Activated CD8-positive, alpha-beta T cell treated with anti-CD3 and anti-CD28 coated beads for 36 hours (primary cell): ENCODE results near the gene PDCL3. TPM values are rescaled to one million over a fixed set of nuclear protein-coding genes. Genes with fewer than 3 reads are reported as not detected.

Source experiments
- ATAC-seq: fragments of 200-7000 bp; cut with Tn5 transposase; one replicate; pipeline ENCODE4 v1.10.0; 2021; ENCODE audit warnings: mild to moderate bottlenecking, moderate library complexity
- CTCF ChIA-PET: fragments of 350-600 bp; sonication (Branson Sonifier 250); formaldehyde crosslinking; loops from one replicate; lab custom pipeline; 2021; ENCODE audit warnings: antibody characterized with exemption; lab: Charles Lee
- POLR2A ChIA-PET: fragments of 350-600 bp; sonication (Branson Sonifier 250); formaldehyde crosslinking; loops from one replicate; lab custom pipeline; 2021; ENCODE audit warnings: antibody characterized with exemption; lab: Charles Lee
- DNase-seq: peaks from one replicate; pipeline ENCODE4 v3.0.0-alpha.2; 2020
- H3K27ac Mint-ChIP-seq: one replicate; pipeline ENCODE4 v1.8.0; 2021; ENCODE audit warnings: mild to moderate bottlenecking, mixed read lengths
- H3K27me3 Mint-ChIP-seq: one replicate; pipeline ENCODE4 v1.8.0; 2021; ENCODE audit warnings: mixed read lengths
- H3K36me3 Mint-ChIP-seq: one replicate; pipeline ENCODE4 v1.8.0; 2021; ENCODE audit warnings: low read depth, mixed read lengths
- H3K4me1 Mint-ChIP-seq: one replicate; pipeline ENCODE4 v1.8.0; 2021; ENCODE audit warnings: low read depth, mixed read lengths
- H3K4me3 Mint-ChIP-seq: one replicate; pipeline ENCODE4 v1.8.0; 2021; ENCODE audit warnings: mild to moderate bottlenecking, moderate library complexity, mixed read lengths
- H3K9me3 Mint-ChIP-seq: one replicate; pipeline ENCODE4 v1.8.0; 2021; ENCODE audit warnings: mixed read lengths
- intact Hi-C: fragments of 100-400 bp; cut with micrococcal nuclease; formaldehyde crosslinking; loops from one replicate; pipeline ENCODE4 v1.10.0; 2022
- total RNA-seq, 2 experiments: library from RNA; stranded (reverse); gene quantifications; one replicate each; pipeline ENCODE4 v1.2.3, GENCODE V29; 2021
- TF ChIP-seq, protein P1 (sequence below): fragments of 200-600 bp; IDR thresholded peaks from one replicate; pipeline ENCODE4 v1.8.0; 2022; ENCODE audit warnings: antibody characterized with exemption, mild to moderate bottlenecking

Gene PDCL3
- total RNA-seq, 2 experiments from 2014 or later = 31.9 to 35.7 TPM

- Mint-ChIP-seq H3K9me3 (peaks cover 2% of the 10 kb centered on the region), H3K27me3 (no peaks in the 10 kb centered on the region), H3K27ac (peak overlapping the region; percentile 86), H3K4me1 (peaks cover 20% of the 10 kb centered on the region), H3K4me3 (peak overlapping the region; percentile 59), H3K36me3 (no peaks in the 10 kb centered on the region)
- CTCF ChIA-PET = no interaction called here
- TF ChIP-seq, protein P1, sequence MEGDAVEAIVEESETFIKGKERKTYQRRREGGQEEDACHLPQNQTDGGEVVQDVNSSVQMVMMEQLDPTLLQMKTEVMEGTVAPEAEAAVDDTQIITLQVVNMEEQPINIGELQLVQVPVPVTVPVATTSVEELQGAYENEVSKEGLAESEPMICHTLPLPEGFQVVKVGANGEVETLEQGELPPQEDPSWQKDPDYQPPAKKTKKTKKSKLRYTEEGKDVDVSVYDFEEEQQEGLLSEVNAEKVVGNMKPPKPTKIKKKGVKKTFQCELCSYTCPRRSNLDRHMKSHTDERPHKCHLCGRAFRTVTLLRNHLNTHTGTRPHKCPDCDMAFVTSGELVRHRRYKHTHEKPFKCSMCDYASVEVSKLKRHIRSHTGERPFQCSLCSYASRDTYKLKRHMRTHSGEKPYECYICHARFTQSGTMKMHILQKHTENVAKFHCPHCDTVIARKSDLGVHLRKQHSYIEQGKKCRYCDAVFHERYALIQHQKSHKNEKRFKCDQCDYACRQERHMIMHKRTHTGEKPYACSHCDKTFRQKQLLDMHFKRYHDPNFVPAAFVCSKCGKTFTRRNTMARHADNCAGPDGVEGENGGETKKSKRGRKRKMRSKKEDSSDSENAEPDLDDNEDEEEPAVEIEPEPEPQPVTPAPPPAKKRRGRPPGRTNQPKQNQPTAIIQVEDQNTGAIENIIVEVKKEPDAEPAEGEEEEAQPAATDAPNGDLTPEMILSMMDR = no peak
- intact Hi-C loops = no loop called here
- peak; percentile 70 for DNase-seq
- POLR2A ChIA-PET = no interaction called here
- ATAC-seq = peak; percentile 94
Measured at GRCh38 chr2:100554798-100555407, 7.9 kb upstream of the PDCL3 start.

DNA sequence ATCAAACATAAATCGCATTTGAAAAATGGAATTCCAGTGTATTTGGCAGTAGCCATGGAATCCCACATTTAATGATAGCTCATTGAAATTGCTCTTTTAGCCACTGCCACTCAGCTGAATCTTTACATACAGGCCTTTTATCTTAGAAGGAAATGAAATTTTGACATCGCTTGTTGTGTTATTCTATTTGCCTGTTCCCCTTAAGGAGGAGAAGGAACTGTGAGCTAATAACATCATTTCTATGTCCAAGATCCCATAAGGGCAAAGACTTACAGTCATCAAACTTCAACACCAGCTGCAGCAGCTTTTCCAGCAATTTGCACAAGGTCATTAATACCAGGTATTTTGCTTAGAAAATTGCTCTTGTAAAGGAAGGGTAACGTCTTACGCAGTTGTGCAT lies 6.0 kb upstream of the PDCL3 start:
- H3K36me3 Mint-ChIP-seq = no peaks in the 10 kb centered on the region
- H3K9me3 Mint-ChIP-seq = peaks cover 2% of the 10 kb centered on the region
- ATAC-seq (no peak), DNase-seq (no peak)
- H3K4me3 Mint-ChIP-seq = no peak overlapping the region
- intact Hi-C loops = no loop called here
- ChIA-PET CTCF (interaction anchor here (1.0 to 2.1 kb wide), 3 partner anchors 37 to 129 kb away, joined by 3 to 5 read pairs (median 5); no protein-coding TSS in a partner anchor), POLR2A (no interaction called here)
- TF ChIP-seq, protein P1 = no peak
- H3K27me3 Mint-ChIP-seq = no peaks in the 10 kb centered on the region
- peaks cover 30% of the 10 kb centered on the region for H3K4me1 Mint-ChIP-seq
- H3K27ac Mint-ChIP-seq = no peak overlapping the region

DNA sequence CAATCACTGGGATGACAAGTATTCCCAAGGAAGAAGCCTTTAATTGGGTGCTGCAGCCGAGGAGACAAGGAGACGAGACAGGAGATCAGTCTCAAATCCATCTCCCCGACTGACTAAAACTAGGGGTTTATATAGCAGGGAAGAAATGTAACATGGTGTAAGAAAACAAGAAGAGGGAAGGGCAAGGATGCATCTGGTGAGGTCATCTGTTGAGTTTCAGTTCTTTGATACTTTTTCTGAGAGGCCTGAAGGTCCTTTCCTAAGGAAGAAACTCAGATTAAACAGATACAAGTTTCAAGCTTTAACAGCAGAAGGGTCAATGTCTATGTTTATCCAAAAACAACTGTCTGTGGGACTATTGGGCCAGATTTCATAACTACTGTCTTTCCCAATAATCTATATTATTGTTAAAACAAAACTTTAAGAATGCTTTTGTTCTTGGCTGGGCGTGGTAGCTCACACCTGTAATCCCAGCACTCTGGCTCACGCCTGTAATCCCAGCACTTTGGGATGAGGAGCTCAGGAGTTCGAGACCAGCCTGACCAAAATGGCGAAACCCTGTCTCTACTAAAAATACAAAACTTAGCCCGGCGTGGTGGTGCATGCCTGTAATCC lies 2.5 kb upstream of the PDCL3 start:
- POLR2A ChIA-PET = interaction anchor here (0.5 kb wide), 1 partner anchor 115 kb away, joined by 3 read pairs; no protein-coding TSS in a partner anchor
- Mint-ChIP-seq H3K36me3 (no peaks in the 10 kb centered on the region), H3K4me1 (peaks cover 29% of the 10 kb centered on the region), H3K9me3 (no peaks in the 10 kb centered on the region), H3K4me3 (no peak overlapping the region), H3K27me3 (no peaks in the 10 kb centered on the region), H3K27ac (peak overlapping the region; percentile 98)
- intact Hi-C loops = loop anchor here (5.0 kb wide), 1 partner anchor 143 kb away; the partner anchor contains the start of gene CHST10
- ATAC-seq = no peak
- DNase-seq = no peak
- TF ChIP-seq, protein P1 = no peak
- CTCF ChIA-PET = interaction anchor here (1.2 kb wide), 1 partner anchor 179 kb away, joined by 4 read pairs; no protein-coding TSS in a partner anchor

DNA sequence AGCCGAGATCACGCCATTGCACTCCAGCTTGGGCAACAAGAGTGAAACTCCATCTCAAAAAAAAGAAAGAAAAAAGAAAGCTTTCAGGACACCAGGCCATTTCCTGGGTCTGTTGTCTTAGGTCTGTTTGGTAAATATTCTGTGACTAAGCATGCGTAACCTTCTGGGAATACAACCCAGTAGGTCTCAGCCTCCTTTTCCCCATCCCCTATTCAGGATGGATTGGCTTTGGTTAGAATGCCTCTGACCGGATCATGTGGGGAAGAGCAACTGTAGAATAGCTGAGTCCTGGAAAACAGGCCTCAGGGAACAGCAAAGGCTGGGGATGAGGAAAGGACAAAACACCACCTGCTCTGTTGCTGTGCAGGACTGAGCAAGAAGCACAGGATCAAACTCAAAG lies 1.6 kb upstream of the PDCL3 start:
- peaks cover 4% of the 10 kb centered on the region for H3K36me3 Mint-ChIP-seq
- DNase-seq (no peak), ATAC-seq (no peak)
- POLR2A ChIA-PET = interaction anchor here (0.5 to 1.3 kb wide), 2 partner anchors 9 to 116 kb away, joined by 3 to 4 read pairs; no protein-coding TSS in a partner anchor
- H3K9me3 Mint-ChIP-seq = no peaks in the 10 kb centered on the region
- H3K4me1 Mint-ChIP-seq = peaks cover 32% of the 10 kb centered on the region
- peak overlapping the region; percentile 98 for H3K27ac Mint-ChIP-seq
- H3K27me3 Mint-ChIP-seq = no peaks in the 10 kb centered on the region
- intact Hi-C loops = loop anchor here (5.0 kb wide), 1 partner anchor 144 kb away; the partner anchor contains the start of gene CHST10
- H3K4me3 Mint-ChIP-seq = peak overlapping the region; percentile 87
- CTCF ChIA-PET = interaction anchor here (1.2 kb wide), 1 partner anchor 180 kb away, joined by 4 read pairs; no protein-coding TSS in a partner anchor
- TF ChIP-seq, protein P1 = no peak
